ENCODE measurements around the gene TPT1.

The TPT1 gene

GRCh38 chr13:45333251-45333976 is 7.6 kb downstream of the TPT1 start:
- DNase-seq: no peak

- no peak for DNase-seq
Measured at GRCh38 chr13:45332831-45333219, 8.2 kb downstream of the TPT1 start.

GRCh38 chr13:45332036-45332830 is 8.8 kb downstream of the TPT1 start:
- no peak for DNase-seq

GRCh38 chr13:45331692-45332035 is 9.3 kb downstream of the TPT1 start:
- DNase-seq: no peak

- DNase-seq: no peak
Measured at GRCh38 chr13:45331123-45331619, 9.8 kb downstream of the TPT1 start.

- DNase-seq: no peak
Measured at GRCh38 chr13:45328661-45329111, 12.3 kb downstream of the TPT1 start.

GRCh38 chr13:45327253-45327955 is 13.6 kb downstream of the TPT1 start:
- no peak for DNase-seq

- DNase-seq: no peak
Measured at GRCh38 chr13:45325806-45326205, 15.2 kb downstream of the TPT1 start.

- no peak for DNase-seq
Measured at GRCh38 chr13:45320876-45321629, 19.9 kb downstream of the TPT1 start.

- no peak for DNase-seq
Measured at GRCh38 chr13:45316996-45317395, 24.0 kb downstream of the TPT1 start.

- no peak for DNase-seq
Measured at GRCh38 chr13:45316338-45316737, 24.6 kb downstream of the TPT1 start.

- no peak for DNase-seq
Measured at GRCh38 chr13:45315520-45316167, 25.3 kb downstream of the TPT1 start.

GRCh38 chr13:45314822-45315221 is 26.2 kb downstream of the TPT1 start:
- DNase-seq: no peak

GRCh38 chr13:45310341-45311131 is 30.4 kb downstream of the TPT1 start:
- no peak for DNase-seq

- DNase-seq: no peak
Measured at GRCh38 chr13:45306966-45307365, 34.0 kb downstream of the TPT1 start.

GRCh38 chr13:45305079-45305478 is 35.9 kb downstream of the TPT1 start:
- no peak for DNase-seq

GRCh38 chr13:45303866-45304265 is 37.1 kb downstream of the TPT1 start:
- no peak for DNase-seq

- no peak for DNase-seq
Measured at GRCh38 chr13:45303026-45303425, 38.0 kb downstream of the TPT1 start.

GRCh38 chr13:45302507-45302906 is 38.5 kb downstream of the TPT1 start:
- no peak for DNase-seq

GRCh38 chr13:45301263-45301662 is 39.7 kb downstream of the TPT1 start:
- DNase-seq: no peak

- DNase-seq: no peak
Measured at GRCh38 chr13:45300190-45300985, 40.6 kb downstream of the TPT1 start.

Data from CD4-positive, alpha-beta T cell treated with Interleukin-4 for 4 hours (primary cell).